Measurements from ENCODE around the gene RNF169. TPM values are rescaled to one million over a fixed set of nuclear protein-coding genes. Genes with fewer than 3 reads are reported as not detected.

The RNF169 gene
- 9.8 TPM for polyA plus RNA-seq (2013, experiment 1 of 2)
- 10.2 TPM for polyA plus RNA-seq (2013, experiment 2 of 2)

DNA sequence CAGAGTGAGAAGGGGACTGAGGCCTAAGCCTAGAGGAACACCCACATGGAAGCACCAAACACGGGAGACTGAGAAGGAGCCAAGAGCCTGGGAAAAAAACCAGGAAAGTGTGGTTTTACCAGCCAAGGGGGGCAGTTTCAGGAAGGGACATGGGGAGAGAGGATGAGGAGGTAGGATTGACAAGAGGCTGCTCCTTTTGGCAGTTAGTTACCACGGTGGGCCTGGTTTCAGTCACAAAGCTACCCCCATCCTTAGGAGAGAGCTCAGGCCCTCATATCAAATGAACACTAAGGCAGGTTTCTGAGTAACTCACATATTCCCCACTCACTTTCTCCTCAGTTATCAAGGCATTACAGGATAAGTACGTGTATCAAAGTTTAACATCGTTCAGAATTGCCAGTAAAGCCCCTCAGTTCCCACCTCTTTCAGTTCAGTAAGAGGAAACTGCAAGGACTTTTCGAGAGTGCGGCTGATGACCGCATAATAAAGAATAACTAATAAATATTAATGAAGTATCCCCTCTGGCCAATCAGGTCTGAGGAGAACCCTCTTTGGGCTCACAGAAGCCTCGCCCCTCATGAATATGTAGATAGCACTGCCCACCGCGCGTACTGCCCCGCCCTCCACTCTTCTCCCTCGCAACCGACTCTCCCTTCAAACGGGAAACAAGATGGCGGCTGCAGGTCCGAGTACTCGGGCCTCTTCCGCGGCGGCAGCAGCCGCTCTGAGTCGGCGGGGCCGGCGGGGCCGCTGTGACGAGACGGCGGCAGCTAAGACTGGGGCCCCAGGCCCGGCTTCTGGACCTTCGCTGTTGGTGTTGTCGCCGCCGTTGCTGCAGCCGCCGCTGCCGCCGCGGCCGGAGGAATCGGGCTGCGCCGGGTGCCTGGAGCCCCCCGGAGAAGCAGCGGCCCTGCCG lies at the start of gene RNF169:
Gene RNF169 (plus strand): TSS at position 639 of the 916 bp plus-strand sequence. CDS start 32 bp downstream, at position 671.
- Histone ChIP-seq H2BK15ac (ENCODE audit: low read length) (no peak within 1 kb of the TSS), H3K18ac (ENCODE audit: low read length) (peak within 1 kb of the TSS; percentile 93), H2BK12ac (ENCODE audit: low read length) (no peak within 1 kb of the TSS), H2BK5ac (ENCODE audit: low read length) (peak within 1 kb of the TSS; percentile 68), H3K4me3 (ENCODE audit: low read length in 2 of 2) (peak within 1 kb of the TSS; percentile 76 to 95), H3K27me3 (ENCODE audit: control insufficient read depth in 3 of 3, insufficient read depth in 3 of 3, low read depth in 1 of 3, low read length in 3 of 3) (no peaks in the 10 kb centered on the region), H3K27ac (replicated peaks; ENCODE audit: low read length) (peak within 1 kb of the TSS; percentile 48), H3K4me1 (ENCODE audit: control insufficient read depth in 2 of 2, insufficient read depth in 1 of 2, low read depth in 1 of 2, low read length in 2 of 2) (peaks cover 7 to 9% of the 10 kb centered on the region in 2 donors), H3K4me2 (ENCODE audit: insufficient read depth, low read length, poor library complexity, severe bottlenecking) (peak within 1 kb of the TSS; percentile 66), H4K91ac (ENCODE audit: low read depth, low read length, poor library complexity) (no peak within 1 kb of the TSS), H2AFZ (ENCODE audit: low read length) (peak within 1 kb of the TSS; percentile 86), H2AK5ac (ENCODE audit: low read depth, low read length) (peak within 1 kb of the TSS; percentile 43), H3K9ac (ENCODE audit: low read depth, low read length, poor library complexity) (peak within 1 kb of the TSS; percentile 97), H2BK120ac (ENCODE audit: low read depth, low read length) (no peak within 1 kb of the TSS), H3K4ac (ENCODE audit: low read length) (no peak within 1 kb of the TSS), H3K23ac (ENCODE audit: low read depth, low read length, poor library complexity) (peak within 1 kb of the TSS; percentile 87), H4K8ac (ENCODE audit: low read depth, low read length) (no peak within 1 kb of the TSS), H3K36me3 (replicated peaks in 1 of 2; ENCODE audit: control insufficient read depth in 2 of 2, insufficient read depth in 2 of 2, low read length in 2 of 2) (peaks cover 0 to 13% of the 10 kb centered on the region in 2 donors), H3K79me1 (ENCODE audit: low read depth, low read length) (no peaks in the 10 kb centered on the region), H3K14ac (ENCODE audit: low read length) (no peak within 1 kb of the TSS), H3K9me3 (replicated peaks in 1 of 2; ENCODE audit: control insufficient read depth in 2 of 2, insufficient read depth in 1 of 2, low read depth in 1 of 2, low read length in 2 of 2) (no peaks in the 10 kb centered on the region)
- WGBS, 2 donors (ENCODE audit: extremely low coverage in 2 of 2, insufficient read length in 2 of 2, insufficient replicate concordance in 1 of 2) = no CpG with 5 or more reads among the region's 47 CpGs
- peak; percentile 89 for DNase-seq (ENCODE audit: low spot score)

DNA sequence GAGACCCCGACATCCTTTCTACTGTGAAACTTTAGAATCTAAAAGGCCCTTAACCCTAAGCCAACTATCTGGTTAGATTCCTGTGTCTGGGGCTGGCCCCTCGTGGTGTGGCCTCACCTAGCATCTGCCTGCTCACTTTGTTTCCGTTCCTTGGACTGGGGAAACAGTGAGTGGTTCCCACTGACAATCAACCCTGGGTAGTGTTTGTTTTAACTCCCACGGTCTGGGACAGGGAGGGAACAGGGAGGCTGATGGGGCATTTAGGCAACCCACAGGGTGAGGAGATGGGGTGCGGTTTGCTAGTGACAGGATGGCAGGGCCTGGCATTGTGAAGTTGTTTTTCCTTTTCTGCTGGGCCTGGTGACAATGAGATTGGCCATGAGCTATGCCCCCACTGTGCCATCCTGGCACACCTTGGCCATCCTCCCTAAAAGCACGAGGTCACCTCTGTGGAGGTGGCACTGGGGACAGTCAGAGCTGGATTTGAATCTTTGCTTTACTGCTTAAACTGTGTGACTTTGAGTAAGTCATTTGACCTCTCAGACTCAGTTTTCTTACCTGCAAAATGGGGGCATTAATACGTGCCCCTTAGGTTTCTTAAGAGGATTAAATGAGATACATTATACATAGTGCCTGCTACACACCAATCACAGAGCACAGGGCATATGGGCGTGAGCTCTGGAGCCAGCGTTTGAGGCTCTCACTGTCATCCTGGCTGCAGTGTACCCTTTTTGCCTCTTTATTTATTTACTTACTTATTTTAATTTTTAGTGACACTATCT lies 48.8 kb upstream of the RNF169 start:
- Histone ChIP-seq H2BK120ac (ENCODE audit: low read depth, low read length) (no peak overlapping the region), H3K14ac (ENCODE audit: low read length) (no peak overlapping the region), H3K4me3 (ENCODE audit: low read length in 2 of 2) (no peak overlapping the region), H2BK15ac (ENCODE audit: low read length) (no peak overlapping the region), H3K4ac (ENCODE audit: low read length) (no peak overlapping the region), H3K9ac (ENCODE audit: low read depth, low read length, poor library complexity) (peak overlapping the region; percentile 72), H3K9me3 (replicated peaks in 1 of 2; ENCODE audit: control insufficient read depth in 2 of 2, insufficient read depth in 1 of 2, low read depth in 1 of 2, low read length in 2 of 2) (no peaks in the 10 kb centered on the region), H2AFZ (ENCODE audit: low read length) (no peak overlapping the region), H3K4me2 (ENCODE audit: insufficient read depth, low read length, poor library complexity, severe bottlenecking) (no peak overlapping the region), H2AK5ac (ENCODE audit: low read depth, low read length) (peak overlapping the region; percentile 77), H4K91ac (ENCODE audit: low read depth, low read length, poor library complexity) (no peak overlapping the region), H3K36me3 (replicated peaks in 1 of 2; ENCODE audit: control insufficient read depth in 2 of 2, insufficient read depth in 2 of 2, low read length in 2 of 2) (no peaks in the 10 kb centered on the region), H3K27ac (replicated peaks; ENCODE audit: low read length) (no peak overlapping the region), H3K79me1 (ENCODE audit: low read depth, low read length) (no peaks in the 10 kb centered on the region), H3K4me1 (ENCODE audit: control insufficient read depth in 2 of 2, insufficient read depth in 1 of 2, low read depth in 1 of 2, low read length in 2 of 2) (peaks cover 0 to 8% of the 10 kb centered on the region in 2 donors), H3K23ac (ENCODE audit: low read depth, low read length, poor library complexity) (no peak overlapping the region), H3K27me3 (ENCODE audit: control insufficient read depth in 3 of 3, insufficient read depth in 3 of 3, low read depth in 1 of 3, low read length in 3 of 3) (peaks cover 0 to under 1% (median 0%) of the 10 kb centered on the region in 3 experiments), H3K18ac (ENCODE audit: low read length) (peak overlapping the region; percentile 67), H2BK5ac (ENCODE audit: low read length) (no peak overlapping the region), H4K8ac (ENCODE audit: low read depth, low read length) (no peak overlapping the region), H2BK12ac (ENCODE audit: low read length) (no peak overlapping the region)
- no CpG with 5 or more reads among the region's 9 CpGs for WGBS, 2 donors (ENCODE audit: extremely low coverage in 2 of 2, insufficient read length in 2 of 2, insufficient replicate concordance in 1 of 2)
- DNase-seq (ENCODE audit: low spot score) = no peak

GRCh38 chr11:74701351-74701750 lies 47.3 kb upstream of the RNF169 start:
- Histone ChIP-seq H3K9me3 (replicated peaks in 1 of 2; ENCODE audit: control insufficient read depth in 2 of 2, insufficient read depth in 1 of 2, low read depth in 1 of 2, low read length in 2 of 2) (no peaks in the 10 kb centered on the region), H3K23ac (ENCODE audit: low read depth, low read length, poor library complexity) (no peak overlapping the region), H3K4ac (ENCODE audit: low read length) (no peak overlapping the region), H3K4me3 (ENCODE audit: low read length in 2 of 2) (no peak overlapping the region), H2BK120ac (ENCODE audit: low read depth, low read length) (no peak overlapping the region), H2AFZ (ENCODE audit: low read length) (no peak overlapping the region), H3K4me2 (ENCODE audit: insufficient read depth, low read length, poor library complexity, severe bottlenecking) (no peak overlapping the region), H3K79me1 (ENCODE audit: low read depth, low read length) (no peaks in the 10 kb centered on the region), H4K91ac (ENCODE audit: low read depth, low read length, poor library complexity) (no peak overlapping the region), H2BK5ac (ENCODE audit: low read length) (no peak overlapping the region), H2AK5ac (ENCODE audit: low read depth, low read length) (no peak overlapping the region), H3K36me3 (replicated peaks in 1 of 2; ENCODE audit: control insufficient read depth in 2 of 2, insufficient read depth in 2 of 2, low read length in 2 of 2) (no peaks in the 10 kb centered on the region), H3K14ac (ENCODE audit: low read length) (no peak overlapping the region), H4K8ac (ENCODE audit: low read depth, low read length) (no peak overlapping the region), H3K4me1 (ENCODE audit: control insufficient read depth in 2 of 2, insufficient read depth in 1 of 2, low read depth in 1 of 2, low read length in 2 of 2) (peaks cover 0 to 2% of the 10 kb centered on the region in 2 donors), H2BK15ac (ENCODE audit: low read length) (no peak overlapping the region), H3K27me3 (ENCODE audit: control insufficient read depth in 3 of 3, insufficient read depth in 3 of 3, low read depth in 1 of 3, low read length in 3 of 3) (peaks cover 0 to 5% (median 0%) of the 10 kb centered on the region in 3 experiments), H2BK12ac (ENCODE audit: low read length) (no peak overlapping the region), H3K18ac (ENCODE audit: low read length) (peak overlapping the region; percentile 44), H3K27ac (replicated peaks; ENCODE audit: low read length) (no peak overlapping the region), H3K9ac (ENCODE audit: low read depth, low read length, poor library complexity) (no peak overlapping the region)
- DNase-seq (ENCODE audit: low spot score) = no peak
- WGBS, 2 donors (ENCODE audit: extremely low coverage in 2 of 2, insufficient read length in 2 of 2, insufficient replicate concordance in 1 of 2) = no CpG with 5 or more reads among the region's 8 CpGs

All from neuronal stem cell (in vitro differentiated cells).